Measurements from ENCODE around the gene TOPORS.

Gene TOPORS

GRCh38 chr9:32497921-32498320, 54.5 kb downstream of the TOPORS start:
- Histone ChIP-seq H3K36me3 (ENCODE audit: insufficient read depth, low read length) (no peaks in the 10 kb centered on the region), H3K79me2 (ENCODE audit: insufficient read depth, low read length) (no peaks in the 10 kb centered on the region), H3K9me2 (ENCODE audit: low read depth, low read length) (no peaks in the 10 kb centered on the region), H3K27me3 (ENCODE audit: insufficient read depth, low read length) (no peaks in the 10 kb centered on the region), H3K9ac (ENCODE audit: low read length) (no peak overlapping the region), H3K27ac (ENCODE audit: low read depth, low read length, poor library complexity, severe bottlenecking) (no peak overlapping the region), H3F3A (ENCODE audit: insufficient read depth, low read length) (no peaks in the 10 kb centered on the region), H2AFZ (ENCODE audit: low read length) (no peak overlapping the region), H4K20me1 (ENCODE audit: insufficient read depth, low read length) (no peaks in the 10 kb centered on the region), H3K4me2 (ENCODE audit: low read length) (no peak overlapping the region), H3K4me3 (ENCODE audit: low read depth, low read length, poor library complexity, severe bottlenecking) (no peak overlapping the region), H3K9me3 (ENCODE audit: low read length) (no peaks in the 10 kb centered on the region), H3K4me1 (ENCODE audit: insufficient read depth, low read length, severe bottlenecking) (no peaks in the 10 kb centered on the region)
- TF ChIP-seq EZH2 (IDR thresholded peaks at IDR 0.05; ENCODE audit: borderline replicate concordance, low read length) = no peak
- no peak for TF ChIP-seq CTCF (IDR thresholded peaks at IDR 0.05; ENCODE audit: low read length)

GRCh38 chr9:32490601-32491000, 61.8 kb downstream of the TOPORS start:
- Histone ChIP-seq H3K4me2 (ENCODE audit: low read length) (no peak overlapping the region), H3K9me2 (ENCODE audit: low read depth, low read length) (no peaks in the 10 kb centered on the region), H3K9ac (ENCODE audit: low read length) (no peak overlapping the region), H3F3A (ENCODE audit: insufficient read depth, low read length) (no peaks in the 10 kb centered on the region), H3K27me3 (ENCODE audit: insufficient read depth, low read length) (no peaks in the 10 kb centered on the region), H3K4me1 (ENCODE audit: insufficient read depth, low read length, severe bottlenecking) (no peaks in the 10 kb centered on the region), H3K79me2 (ENCODE audit: insufficient read depth, low read length) (no peaks in the 10 kb centered on the region), H3K27ac (ENCODE audit: low read depth, low read length, poor library complexity, severe bottlenecking) (no peak overlapping the region), H3K9me3 (ENCODE audit: low read length) (no peaks in the 10 kb centered on the region), H3K4me3 (ENCODE audit: low read depth, low read length, poor library complexity, severe bottlenecking) (no peak overlapping the region), H2AFZ (ENCODE audit: low read length) (no peak overlapping the region), H4K20me1 (ENCODE audit: insufficient read depth, low read length) (no peaks in the 10 kb centered on the region), H3K36me3 (ENCODE audit: insufficient read depth, low read length) (peaks cover 4% of the 10 kb centered on the region; the same call in 1 of the 2 replicates)
- no peak for TF ChIP-seq CTCF (IDR thresholded peaks at IDR 0.05; ENCODE audit: low read length)
- no peak for TF ChIP-seq EZH2 (IDR thresholded peaks at IDR 0.05; ENCODE audit: borderline replicate concordance, low read length)
